Nephron (organoid): Measurements from ENCODE around the gene CD19.
A peak's percentile ranks its signal among the peaks of the same experiment; 100 is the strongest.
"Not testable (repeated sequence)": the region's sequence is repeated elsewhere in the genome, so short reads cannot be mapped to it uniquely, and the experiment has no call there.

Source experiments
- H3K27ac Mint-ChIP-seq, 3 experiments: 2 replicates each; pipeline ENCODE4 v1.8.0; 2020; ENCODE audit warnings: mixed read lengths in 3 of 3, mild to moderate bottlenecking in 2 of 3, moderate library complexity in 1 of 3
- H3K27me3 Mint-ChIP-seq: 2 replicates; pipeline ENCODE4 v1.8.0; 2021; ENCODE audit warnings: low read depth, mild to moderate bottlenecking, moderate library complexity, mixed read lengths
- H3K36me3 Mint-ChIP-seq: 2 replicates; pipeline ENCODE4 v1.8.0; 2020; ENCODE audit warnings: low read depth, mixed read lengths
- H3K4me1 Mint-ChIP-seq: 2 replicates; pipeline ENCODE4 v1.8.0; 2020; ENCODE audit warnings: mixed read lengths
- H3K4me3 Mint-ChIP-seq, 3 experiments: 2 replicates each; pipeline ENCODE4 v1.8.0; 2020; ENCODE audit warnings: mild to moderate bottlenecking in 3 of 3, mixed read lengths in 3 of 3, moderate library complexity in 2 of 3
- H3K9me3 Mint-ChIP-seq: 2 replicates; pipeline ENCODE4 v1.8.0; 2020; ENCODE audit warnings: mixed read lengths
- CTCF ChIP-seq, 3 experiments: fragments of 200-600 bp; sonication (generic); IDR thresholded peaks; one replicate each; pipeline ENCODE4 v1.5.0; 2021; ENCODE audit warnings: antibody characterized with exemption in 3 of 3; ENCODE audit not compliant: unreplicated experiment in 3 of 3

Gene CD19

GRCh38 chr16:28975158-28975599 lies 43.4 kb downstream of the CD19 start:
- Mint-ChIP-seq H3K27me3 (no peaks in the 10 kb centered on the region), H3K9me3 (no peaks in the 10 kb centered on the region), H3K4me3 (peak overlapping the region; percentile 95 to 97 (median 97)), H3K4me1 (peaks cover 6% of the 10 kb centered on the region), H3K27ac (peak overlapping the region in 2 of 3 experiments; percentile 42 to 66), H3K36me3 (peaks cover 5% of the 10 kb centered on the region)
- TF ChIP-seq CTCF (IDR thresholded peaks at IDR 0.05; ENCODE audit: unreplicated experiment in 3 of 3): no peak

- Mint-ChIP-seq H3K4me3 (peak overlapping the region; percentile 58 to 82 (median 74)), H3K4me1 (peaks cover 6% of the 10 kb centered on the region), H3K27ac (no peak overlapping the region), H3K27me3 (no peaks in the 10 kb centered on the region), H3K9me3 (no peaks in the 10 kb centered on the region), H3K36me3 (peaks cover 23% of the 10 kb centered on the region)
- TF ChIP-seq CTCF (IDR thresholded peaks at IDR 0.05; ENCODE audit: unreplicated experiment in 3 of 3): peak; percentile 38 to 53 (median 39)
Measured at GRCh38 chr16:28977703-28978662, 46.2 kb downstream of the CD19 start.

GRCh38 chr16:28980330-28980729 lies 48.6 kb downstream of the CD19 start:
- not testable (repeated sequence) for H3K4me1 Mint-ChIP-seq, H3K27ac Mint-ChIP-seq, H3K27me3 Mint-ChIP-seq, H3K9me3 Mint-ChIP-seq, H3K4me3 Mint-ChIP-seq
- H3K36me3 Mint-ChIP-seq: peaks cover 34% of the 10 kb centered on the region

GRCh38 chr16:28980929-28981328 lies 49.2 kb downstream of the CD19 start:
- Mint-ChIP-seq H3K27me3 (no peaks in the 10 kb centered on the region), H3K4me1 (no peaks in the 10 kb centered on the region), H3K9me3 (no peaks in the 10 kb centered on the region), H3K27ac (no peak overlapping the region), H3K4me3 (no peak overlapping the region), H3K36me3 (peaks cover 36% of the 10 kb centered on the region)
- no peak for TF ChIP-seq CTCF (IDR thresholded peaks at IDR 0.05; ENCODE audit: unreplicated experiment in 3 of 3)

GRCh38 chr16:28981517-28981916 lies 49.7 kb downstream of the CD19 start:
- Mint-ChIP-seq H3K36me3 (peaks cover 42% of the 10 kb centered on the region), H3K4me3 (no peak overlapping the region), H3K27me3 (no peaks in the 10 kb centered on the region), H3K4me1 (no peaks in the 10 kb centered on the region), H3K9me3 (no peaks in the 10 kb centered on the region), H3K27ac (no peak overlapping the region)
- peak; percentile 22 to 31 (median 30) for TF ChIP-seq CTCF (IDR thresholded peaks at IDR 0.05; ENCODE audit: unreplicated experiment in 3 of 3)

- H3K36me3 Mint-ChIP-seq: peaks cover 50% of the 10 kb centered on the region
- H3K9me3 Mint-ChIP-seq: peaks cover 4% of the 10 kb centered on the region
- no peak for TF ChIP-seq CTCF (IDR thresholded peaks at IDR 0.05; ENCODE audit: unreplicated experiment in 3 of 3)
- no peak overlapping the region for H3K27ac Mint-ChIP-seq
- no peaks in the 10 kb centered on the region for H3K27me3 Mint-ChIP-seq
- no peaks in the 10 kb centered on the region for H3K4me1 Mint-ChIP-seq
- H3K4me3 Mint-ChIP-seq: no peak overlapping the region
Measured at GRCh38 chr16:28982418-28982817, 50.6 kb downstream of the CD19 start.
